ENCODE results near the gene COMMD6. TPM values are rescaled to one million over a fixed set of nuclear protein-coding genes. Genes with fewer than 3 reads are reported as not detected.

The COMMD6 gene
- total RNA-seq, 1 donor, result 59.2 TPM

GRCh38 chr13:75566658-75567057 lies 29.0 kb upstream of the COMMD6 start:
- DNase-seq (ENCODE audit: low read depth), result peak; percentile 78
- H3K4me3 ChIP-seq (ENCODE audit: low read depth, low read length), result no peak overlapping the region
- TF ChIP-seq CTCF (IDR thresholded peaks at IDR 0.05; ENCODE audit: insufficient read depth, low read length), result peak; percentile 56

- H3K4me3 ChIP-seq (ENCODE audit: low read depth, low read length), result no peak overlapping the region
- DNase-seq (ENCODE audit: low read depth), result peak; percentile 18
- TF ChIP-seq CTCF (IDR thresholded peaks at IDR 0.05; ENCODE audit: insufficient read depth, low read length), result no peak
Measured at GRCh38 chr13:75558145-75558840, 20.7 kb upstream of the COMMD6 start.

- H3K4me3 ChIP-seq (ENCODE audit: low read depth, low read length), result no peak overlapping the region
- DNase-seq (ENCODE audit: low read depth), result no peak
- TF ChIP-seq CTCF (IDR thresholded peaks at IDR 0.05; ENCODE audit: insufficient read depth, low read length), result no peak
Measured at GRCh38 chr13:75556961-75557360, 19.3 kb upstream of the COMMD6 start.

- no peak for TF ChIP-seq CTCF (IDR thresholded peaks at IDR 0.05; ENCODE audit: insufficient read depth, low read length)
- no peak overlapping the region for H3K4me3 ChIP-seq (ENCODE audit: low read depth, low read length)
- no peak for DNase-seq (ENCODE audit: low read depth)
Measured at GRCh38 chr13:75555836-75556235, 18.2 kb upstream of the COMMD6 start.

GRCh38 chr13:75554981-75555380 lies 17.3 kb upstream of the COMMD6 start:
- TF ChIP-seq CTCF (IDR thresholded peaks at IDR 0.05; ENCODE audit: insufficient read depth, low read length), result no peak
- no peak for DNase-seq (ENCODE audit: low read depth)
- no peak overlapping the region for H3K4me3 ChIP-seq (ENCODE audit: low read depth, low read length)

GRCh38 chr13:75554464-75554863 lies 16.8 kb upstream of the COMMD6 start:
- no peak for TF ChIP-seq CTCF (IDR thresholded peaks at IDR 0.05; ENCODE audit: insufficient read depth, low read length)
- no peak overlapping the region for H3K4me3 ChIP-seq (ENCODE audit: low read depth, low read length)

GRCh38 chr13:75550159-75550567 lies 12.5 kb upstream of the COMMD6 start:
- no peak for TF ChIP-seq CTCF (IDR thresholded peaks at IDR 0.05; ENCODE audit: insufficient read depth, low read length)
- H3K4me3 ChIP-seq (ENCODE audit: low read depth, low read length), result peak overlapping the region; percentile 98
- DNase-seq (ENCODE audit: low read depth), result peak; percentile 61

More at GRCh38 chr13:75554464-75554863, 16.8 kb upstream of the COMMD6 start:
- no peak for DNase-seq (ENCODE audit: low read depth)

Measured in fibroblast of the aortic adventitia (primary cell).